ENCODE measurements around the gene LASP1NB.
"Not testable (repeated sequence)": the region's sequence is repeated elsewhere in the genome, so short reads cannot be mapped to it uniquely, and the experiment has no call there.

The LASP1NB gene

DNA sequence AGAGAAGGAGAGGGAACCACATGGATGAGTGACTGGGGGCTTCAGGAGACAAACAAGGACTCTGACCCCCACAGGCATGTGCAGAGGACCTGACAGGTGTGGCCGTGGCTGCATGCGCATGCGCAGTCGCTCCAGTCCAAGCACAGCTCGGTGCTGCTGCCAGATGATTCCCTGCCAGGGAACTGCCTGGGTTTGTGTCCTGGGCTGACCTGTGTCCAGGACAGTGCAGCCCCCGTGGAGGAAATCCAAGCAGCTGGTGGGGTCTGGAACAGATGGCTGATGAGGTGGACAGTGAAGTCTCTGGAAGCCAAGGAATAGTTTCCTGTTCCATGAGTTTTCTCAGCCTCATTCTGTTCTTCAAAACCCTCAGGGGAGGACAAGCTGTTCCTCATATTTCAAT lies 28.2 kb upstream of the LASP1NB start:
- DNase-seq (ENCODE audit: low read depth): no peak

DNA sequence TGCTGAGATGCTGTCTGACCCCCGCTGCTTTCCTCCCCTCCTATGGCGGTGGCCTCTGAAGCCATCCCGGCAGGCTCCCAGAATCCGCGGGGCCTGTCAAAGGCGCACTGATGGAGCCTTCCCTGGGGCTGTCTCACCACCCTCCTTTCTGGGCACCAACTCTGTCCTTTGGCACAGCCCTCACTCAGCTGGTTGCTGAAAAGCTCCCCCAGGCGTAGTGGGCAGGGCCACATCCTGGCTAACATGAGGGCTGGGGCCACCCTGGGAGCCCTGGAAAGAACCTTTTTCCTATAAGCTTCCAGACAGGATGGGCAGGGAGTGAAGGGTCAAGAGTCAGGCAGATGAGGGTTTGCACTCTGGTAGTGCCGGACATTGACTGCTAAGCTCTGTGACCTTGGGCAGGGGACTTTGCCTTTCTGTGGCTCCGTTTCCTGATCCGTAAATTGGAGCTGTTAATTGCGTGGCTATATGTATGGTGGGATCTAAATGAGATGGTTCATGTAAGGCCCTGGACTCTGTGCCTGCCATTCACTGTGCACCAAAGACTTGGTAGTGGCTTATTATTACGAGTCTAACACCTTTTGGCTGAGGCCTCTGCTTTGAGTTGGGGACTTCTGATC lies 27.6 kb upstream of the LASP1NB start:
- no peak for DNase-seq (ENCODE audit: low read depth)

DNA sequence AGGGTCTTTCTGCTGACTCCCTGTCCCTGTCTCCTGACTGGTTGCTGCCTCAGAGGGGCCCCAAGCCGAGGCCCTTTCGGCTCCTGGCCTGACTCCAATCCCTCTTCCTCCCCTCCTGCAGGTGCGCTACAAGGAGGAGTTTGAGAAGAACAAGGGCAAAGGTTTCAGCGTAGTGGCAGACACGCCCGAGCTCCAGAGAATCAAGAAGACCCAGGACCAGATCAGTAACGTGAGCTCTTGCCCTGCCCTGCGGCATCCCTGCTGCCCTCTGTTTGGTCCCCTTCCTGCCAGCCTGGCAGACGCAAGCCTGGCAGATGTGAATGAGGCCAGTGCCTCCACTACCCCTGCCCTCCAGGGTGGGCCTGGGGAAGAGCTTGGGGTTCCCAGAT lies 27.1 kb upstream of the LASP1NB start:
- DNase-seq (ENCODE audit: low read depth): no peak

DNA sequence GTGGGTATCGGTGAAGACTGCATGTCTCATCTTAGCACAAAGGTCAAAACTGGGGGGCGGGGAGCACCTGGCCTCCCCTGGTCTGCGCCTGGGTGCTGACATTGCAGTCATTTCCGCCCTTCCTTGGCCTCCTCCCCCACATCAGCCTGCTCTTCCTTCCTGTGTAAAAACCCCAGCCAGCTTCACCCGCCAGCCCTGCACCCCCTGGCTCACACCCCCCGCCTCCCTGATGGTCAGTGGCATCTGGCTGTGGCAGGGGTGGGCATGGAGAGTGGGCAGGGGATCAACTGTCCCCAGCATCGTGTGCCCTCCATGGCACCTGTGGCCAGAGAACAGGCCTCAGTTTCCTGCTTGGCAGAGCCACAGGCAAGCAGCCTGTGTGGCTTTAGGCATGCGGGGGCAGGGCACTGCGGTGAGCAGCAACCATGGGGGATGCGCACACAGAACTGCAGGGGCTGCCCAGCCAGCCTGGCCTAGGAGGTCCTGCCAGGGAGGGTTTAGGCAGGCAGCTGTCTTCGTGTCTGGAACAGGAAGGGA lies 26.5 kb upstream of the LASP1NB start:
- peak; percentile 26 for DNase-seq (ENCODE audit: low read depth)

DNA sequence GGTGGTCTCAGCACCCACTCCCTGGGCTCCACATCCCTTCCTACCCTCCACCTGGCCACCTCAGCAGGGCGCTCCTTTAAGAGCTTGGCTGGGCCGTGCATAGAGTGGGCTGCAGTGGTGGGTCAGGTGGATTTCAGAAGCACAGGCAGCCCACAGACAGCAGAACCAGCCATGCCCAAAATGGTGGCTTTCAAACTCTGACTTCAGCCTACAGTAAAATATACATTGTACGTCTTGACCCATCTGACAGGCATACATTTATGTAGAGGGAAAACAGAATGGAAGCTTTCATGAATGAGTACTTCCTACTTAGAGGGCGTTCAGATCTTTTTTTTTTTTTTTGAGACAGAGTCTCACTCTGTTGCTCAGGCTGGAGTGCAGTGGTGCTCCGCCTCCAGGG lies 26.0 kb upstream of the LASP1NB start:
- DNase-seq (ENCODE audit: low read depth): no peak

DNA sequence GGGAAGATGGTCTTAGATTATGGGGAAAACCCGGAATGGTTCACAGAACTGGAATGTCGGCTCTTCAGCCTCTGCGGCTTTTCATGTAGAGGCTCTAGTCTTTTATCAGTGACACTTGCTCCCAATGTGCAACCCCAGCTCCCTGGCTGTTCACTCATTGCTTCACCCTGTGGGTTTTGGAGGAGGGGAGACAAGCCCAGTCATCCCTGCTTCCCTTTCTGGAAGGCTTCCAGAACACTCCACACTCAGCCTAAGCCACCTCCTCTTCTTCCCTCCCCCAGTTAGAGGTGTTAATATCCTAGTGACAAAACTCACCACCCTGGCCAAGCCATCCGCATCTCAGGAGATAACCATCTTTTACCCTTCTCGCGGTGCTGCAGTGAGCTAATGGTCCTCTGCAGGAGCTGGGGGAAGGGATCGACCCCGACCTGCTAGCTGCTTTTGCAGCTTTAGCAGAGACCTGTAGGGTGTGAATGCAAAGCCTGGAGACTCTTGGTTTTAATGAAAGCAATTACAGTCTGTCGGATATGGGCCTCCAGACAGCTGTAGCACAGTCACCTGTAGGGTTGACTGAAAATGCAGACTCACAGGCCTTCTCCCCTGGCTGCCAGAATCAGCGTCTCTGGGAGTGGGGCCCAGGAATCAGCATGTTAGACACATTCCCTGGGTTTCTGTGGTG lies 24.3 kb upstream of the LASP1NB start:
- DNase-seq (ENCODE audit: low read depth): peak; percentile 96

DNA sequence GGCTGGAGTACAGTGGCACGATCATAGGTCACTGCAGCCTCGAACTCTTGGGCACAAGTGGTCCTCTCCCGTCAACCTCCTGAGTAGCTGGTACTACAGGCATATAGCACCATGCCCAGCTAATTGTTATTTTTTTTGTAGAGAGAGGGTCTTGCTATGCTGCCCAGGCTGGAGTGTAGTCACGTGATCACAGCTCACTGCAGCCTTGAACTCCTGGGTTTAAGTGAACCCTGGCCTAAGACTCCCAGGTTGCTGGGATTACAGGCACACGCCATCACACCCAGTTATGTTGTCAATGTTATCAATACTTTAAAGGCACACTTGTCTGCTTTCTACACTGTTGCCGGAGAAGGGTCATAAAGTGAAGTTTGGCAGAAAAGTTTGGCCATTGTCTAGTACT lies 22.0 kb upstream of the LASP1NB start:
- no peak for DNase-seq (ENCODE audit: low read depth)

DNA sequence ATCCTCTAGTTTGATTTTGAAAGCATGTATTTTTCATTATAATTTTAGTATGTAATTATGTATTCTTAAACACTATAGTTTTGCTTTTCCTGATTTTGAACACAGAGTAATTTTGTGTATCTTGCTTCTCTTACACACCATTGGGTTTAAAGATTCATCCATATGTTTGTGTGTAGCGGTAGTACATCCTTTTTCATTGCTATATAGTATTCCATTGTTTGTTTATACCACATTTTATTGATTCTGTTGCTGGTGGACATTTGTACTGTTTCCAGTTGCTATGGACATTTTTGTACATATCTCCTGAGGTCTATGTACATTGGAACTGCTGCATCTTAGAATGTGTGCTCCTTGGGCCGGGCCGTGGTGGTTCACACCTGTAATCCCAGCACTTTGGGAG lies 20.5 kb upstream of the LASP1NB start:
- DNase-seq (ENCODE audit: low read depth): no peak

DNA sequence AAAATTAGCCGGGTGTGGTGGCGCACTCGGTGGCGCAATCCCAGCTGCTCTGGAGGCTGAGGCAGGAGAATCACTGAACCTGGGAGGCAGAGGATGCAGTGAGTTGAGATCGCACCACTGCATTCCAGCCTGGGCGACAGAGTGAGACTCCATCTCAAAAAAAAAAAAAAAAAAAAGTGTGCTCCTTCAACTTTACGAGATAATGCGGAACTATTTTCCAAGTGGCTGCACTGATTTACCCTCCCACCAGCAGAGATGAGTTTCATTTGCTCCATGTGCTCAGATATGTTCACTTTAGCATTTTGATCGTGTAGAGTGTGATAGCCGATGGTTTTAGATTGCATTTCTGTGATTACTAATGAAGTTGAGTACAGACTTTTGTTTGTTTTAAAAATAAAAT lies 20.0 kb upstream of the LASP1NB start:
- no peak for DNase-seq (ENCODE audit: low read depth)

DNA sequence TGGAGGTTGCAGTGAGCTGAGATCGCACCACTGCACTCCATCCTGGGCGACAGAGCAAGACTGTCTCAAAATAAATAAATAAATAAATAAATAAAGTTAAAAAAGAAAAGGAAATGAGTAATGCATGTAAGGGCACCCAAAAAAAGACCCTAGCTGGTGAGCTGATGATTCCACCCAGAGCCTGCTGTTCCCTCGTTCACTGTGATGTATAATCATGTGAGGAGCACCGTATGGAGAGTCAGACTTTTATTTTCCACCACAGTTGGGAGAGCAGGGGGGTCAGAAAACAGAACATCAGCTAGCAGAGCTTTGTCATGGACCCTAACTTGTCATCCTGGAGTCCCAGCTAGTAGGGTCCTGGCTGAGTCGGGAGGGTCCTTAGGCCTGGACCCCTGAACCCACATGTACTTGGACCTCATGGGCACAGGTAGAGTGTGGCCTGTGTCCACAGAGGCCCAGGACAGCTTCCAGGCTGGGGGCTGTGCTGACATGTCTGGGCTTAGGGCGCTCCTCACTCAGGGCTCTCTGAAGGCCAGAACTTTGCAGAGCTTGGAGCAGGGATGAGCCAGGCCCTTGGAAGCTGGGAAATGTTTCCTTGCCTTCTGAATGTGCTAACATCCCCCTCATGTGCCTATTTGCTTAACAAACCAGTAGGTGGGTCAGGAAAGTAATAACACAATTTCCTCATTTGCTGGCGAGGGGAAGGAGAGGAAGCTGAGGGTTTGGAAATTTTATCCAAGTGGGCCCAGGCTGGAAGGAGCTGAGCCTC lies 18.8 kb upstream of the LASP1NB start:
- DNase-seq (ENCODE audit: low read depth): no peak

DNA sequence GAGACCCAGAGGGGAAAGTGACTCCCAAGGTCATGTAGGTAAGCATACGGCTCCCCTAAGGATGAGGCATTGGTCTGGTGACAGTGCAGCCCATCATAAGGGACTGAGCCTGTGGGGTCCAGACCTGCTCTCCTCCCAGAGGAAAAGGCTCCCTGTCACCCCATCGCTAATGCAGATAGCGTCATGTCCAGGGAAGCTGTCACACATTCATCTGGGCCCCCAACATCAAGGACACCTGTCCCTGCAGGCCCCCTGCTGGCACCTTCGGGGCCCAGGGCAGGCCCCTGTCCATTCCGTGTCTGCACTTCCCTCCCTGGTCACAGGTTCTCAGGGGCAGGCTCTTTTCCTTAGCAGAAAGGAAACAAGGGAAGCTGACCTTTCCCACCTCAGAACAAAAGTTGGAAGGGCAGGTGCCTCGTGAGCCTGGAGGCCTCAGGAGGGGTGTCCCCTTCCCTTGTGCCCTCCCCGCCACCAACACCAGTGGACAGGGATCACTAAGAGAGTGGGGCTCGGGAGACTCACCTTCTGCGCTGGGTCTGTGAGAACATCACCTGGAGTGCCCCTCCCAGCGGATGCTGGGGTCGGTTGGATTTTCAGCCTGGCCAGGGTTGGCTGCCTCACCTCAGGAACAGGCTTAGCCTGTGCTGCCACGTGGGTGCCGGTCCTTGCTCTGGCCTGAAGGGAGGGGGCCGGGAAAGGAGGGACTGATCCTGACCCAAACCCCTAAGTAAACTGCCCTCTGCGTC lies 17.3 kb upstream of the LASP1NB start:
- no peak for DNase-seq (ENCODE audit: low read depth)

DNA sequence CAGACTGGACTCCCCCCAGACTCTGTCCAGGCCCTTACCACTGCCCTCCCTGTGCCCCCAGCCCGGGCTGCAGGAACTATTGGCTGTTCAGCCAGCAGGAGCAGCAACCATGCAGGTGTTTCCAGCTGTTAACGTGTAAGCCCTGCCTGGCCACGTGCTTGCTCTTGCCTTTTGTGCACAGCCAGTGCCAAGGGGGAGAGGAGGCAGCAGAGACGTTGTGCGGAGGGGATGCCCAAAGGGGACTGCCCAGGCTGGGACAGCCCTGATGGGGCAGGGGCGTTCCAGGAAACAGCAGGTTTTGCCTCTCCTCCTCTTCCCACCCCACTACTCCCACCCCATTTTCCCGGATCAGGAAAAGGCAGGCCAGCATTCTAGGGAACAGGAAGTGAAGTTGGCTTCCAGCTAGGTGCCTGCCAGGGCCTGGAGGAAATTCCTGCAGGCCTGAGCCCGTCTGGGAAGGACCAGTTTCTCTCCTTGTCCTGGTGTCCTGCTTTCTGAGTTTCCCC lies 16.7 kb upstream of the LASP1NB start:
- DNase-seq (ENCODE audit: low read depth): no peak

DNA sequence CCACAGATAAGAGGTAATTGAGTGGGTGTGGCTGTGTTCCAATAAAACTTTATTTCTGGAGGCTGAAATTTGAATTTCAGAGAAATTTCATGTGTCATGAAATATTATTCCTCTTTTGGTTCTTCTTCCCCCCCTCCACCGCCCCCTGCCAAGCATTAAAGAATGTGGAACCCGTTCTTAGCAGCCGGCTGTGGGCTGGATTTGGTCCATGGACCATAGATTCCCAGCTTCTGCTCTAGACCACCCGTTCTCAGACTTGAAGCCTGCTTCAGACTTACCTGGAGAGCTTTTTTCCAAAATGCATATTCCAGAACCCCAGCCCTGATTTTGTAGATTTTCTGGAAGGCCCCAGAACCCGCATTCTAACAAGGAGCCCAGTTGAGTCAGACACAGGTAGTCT lies 15.1 kb upstream of the LASP1NB start:
- no peak for DNase-seq (ENCODE audit: low read depth)

DNA sequence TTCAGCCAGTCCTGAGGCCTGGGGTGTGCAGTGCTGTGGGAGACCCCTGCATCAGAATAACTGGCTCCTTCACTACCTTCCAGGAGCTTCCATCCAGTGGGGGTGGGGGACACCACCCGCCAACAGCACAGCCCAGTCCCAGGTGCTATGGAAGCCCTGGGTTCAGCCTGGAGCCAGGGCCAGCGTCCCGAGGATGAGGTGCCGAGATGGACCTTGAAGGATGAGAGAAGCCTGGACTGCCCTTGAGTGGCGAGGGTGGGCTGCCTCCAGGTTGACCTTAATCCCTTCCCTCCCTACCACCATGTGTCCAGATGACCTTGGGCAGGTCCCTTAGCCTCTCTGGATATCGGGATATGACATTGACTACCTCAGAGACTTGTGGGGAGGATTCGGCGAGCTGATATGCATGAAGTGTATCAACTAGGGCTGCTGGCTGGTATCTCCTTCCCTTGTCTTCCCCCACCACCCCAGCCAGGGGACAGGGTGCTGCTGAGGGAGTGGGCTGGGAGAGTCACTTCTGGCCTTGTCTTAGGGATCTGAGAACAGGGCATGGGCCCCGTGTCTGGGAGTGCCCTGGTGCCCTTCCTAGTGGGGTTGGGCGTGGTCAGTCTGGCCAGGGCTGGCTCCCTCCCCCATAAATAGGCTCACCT lies 14.2 kb upstream of the LASP1NB start:
- no peak for DNase-seq (ENCODE audit: low read depth)

DNA sequence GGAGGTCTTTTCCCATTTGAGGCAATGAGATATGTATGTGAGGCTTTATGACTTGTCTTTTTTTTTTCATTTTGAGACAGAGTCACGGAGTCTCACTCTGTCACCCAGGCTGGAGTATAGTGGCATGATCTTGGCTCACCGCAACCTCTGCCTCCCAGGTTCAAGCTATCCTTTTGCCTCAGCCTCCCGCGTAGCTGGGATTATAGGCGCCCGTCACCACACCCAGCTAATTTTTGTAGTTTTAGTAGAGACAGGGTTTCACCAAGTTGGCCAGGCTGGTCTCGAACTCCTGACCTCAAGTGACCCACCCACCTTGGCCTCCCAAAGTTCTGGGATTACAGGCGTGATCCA lies 13.7 kb upstream of the LASP1NB start:
- not testable (repeated sequence) for DNase-seq (ENCODE audit: low read depth)

DNA sequence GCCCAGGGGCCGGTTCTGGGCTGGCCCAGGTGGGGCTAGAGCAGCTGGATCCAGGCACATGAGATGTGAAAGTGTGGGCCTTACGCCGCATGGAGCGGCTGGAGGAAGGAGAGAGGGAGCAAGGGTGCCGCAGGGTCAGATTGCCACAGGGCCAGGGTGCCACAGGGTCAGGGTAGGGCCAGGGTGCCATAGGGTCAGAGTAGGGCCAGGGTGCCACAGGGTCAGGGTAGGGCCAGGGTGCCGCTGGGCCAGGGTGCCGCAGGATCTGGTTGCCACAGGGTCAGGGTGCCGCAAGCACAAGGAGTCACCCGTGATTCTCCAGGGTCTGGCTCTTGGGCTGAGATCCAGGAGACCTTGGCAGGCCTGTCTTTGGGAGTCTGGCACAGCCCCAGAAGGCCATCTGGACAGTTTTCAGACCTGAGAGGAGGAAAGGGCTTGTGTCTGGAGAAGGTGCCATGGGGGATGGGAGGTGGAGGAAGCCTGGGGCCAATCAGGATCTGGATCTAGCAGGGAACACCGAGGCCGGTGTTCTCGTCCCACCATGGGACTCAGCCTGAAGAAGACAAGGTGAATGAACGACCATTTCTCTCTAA lies 13.1 kb upstream of the LASP1NB start:
- no peak for DNase-seq (ENCODE audit: low read depth)

DNA sequence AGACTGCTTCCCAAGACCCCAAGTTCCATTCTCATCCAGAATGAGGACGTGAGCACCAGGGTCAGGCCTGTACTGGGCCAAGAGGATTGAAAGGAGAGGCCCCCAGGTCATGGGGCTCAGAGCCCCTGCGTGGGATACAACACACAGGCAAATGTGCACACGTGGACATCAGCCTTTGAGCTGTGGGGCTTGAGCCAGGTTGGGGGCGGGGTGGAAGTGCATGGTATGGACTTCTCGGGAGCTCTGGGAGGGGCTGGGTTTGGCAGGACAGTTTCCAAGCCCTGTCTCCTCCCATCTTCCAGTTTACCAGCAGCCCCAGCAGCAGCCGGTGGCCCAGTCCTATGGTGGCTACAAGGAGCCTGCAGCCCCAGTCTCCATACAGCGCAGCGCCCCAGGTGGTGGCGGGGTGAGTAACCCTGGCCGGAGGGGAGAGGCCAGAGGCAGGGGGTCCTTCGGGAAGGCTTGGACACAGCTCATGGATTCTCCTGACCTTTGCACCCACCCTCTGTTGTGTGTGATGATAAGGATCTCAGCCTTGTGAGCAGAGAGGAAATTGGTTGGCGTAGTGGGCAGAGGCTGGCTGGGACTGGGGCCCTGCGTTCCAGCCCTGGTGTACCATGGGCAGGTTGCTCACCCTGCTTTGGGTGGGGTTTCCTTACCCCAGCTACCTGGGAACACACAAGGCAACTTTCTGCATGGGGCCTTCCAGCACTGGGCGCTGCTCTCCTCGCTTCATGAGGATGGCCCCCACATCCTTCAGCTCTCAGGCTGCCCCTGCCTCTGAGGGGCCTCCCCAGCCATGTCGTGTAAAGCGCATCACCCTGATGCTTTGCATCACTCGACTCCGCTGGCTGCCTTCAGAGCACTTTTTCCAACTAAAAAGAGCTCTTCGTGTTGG lies 10.4 kb upstream of the LASP1NB start:
- no peak for DNase-seq (ENCODE audit: low read depth)

DNA sequence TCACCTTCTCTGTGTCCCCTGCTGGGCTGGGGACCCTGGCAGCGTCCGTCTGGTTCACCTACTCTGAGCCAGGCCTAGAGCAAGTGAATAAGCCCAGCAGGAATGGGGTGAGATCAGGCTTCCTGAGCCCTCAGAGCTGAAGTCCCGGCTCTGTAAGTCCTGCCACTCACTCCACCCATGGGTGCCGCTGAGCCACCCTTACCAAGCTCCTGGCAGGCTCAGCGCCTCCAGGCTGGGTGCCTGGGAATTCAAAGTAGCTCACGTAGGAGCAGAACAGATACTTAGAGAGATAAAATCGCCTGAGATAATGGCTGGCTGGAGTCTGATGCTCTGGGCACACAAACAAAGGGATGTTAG lies 9.8 kb upstream of the LASP1NB start:
- DNase-seq (ENCODE audit: low read depth): no peak

DNA sequence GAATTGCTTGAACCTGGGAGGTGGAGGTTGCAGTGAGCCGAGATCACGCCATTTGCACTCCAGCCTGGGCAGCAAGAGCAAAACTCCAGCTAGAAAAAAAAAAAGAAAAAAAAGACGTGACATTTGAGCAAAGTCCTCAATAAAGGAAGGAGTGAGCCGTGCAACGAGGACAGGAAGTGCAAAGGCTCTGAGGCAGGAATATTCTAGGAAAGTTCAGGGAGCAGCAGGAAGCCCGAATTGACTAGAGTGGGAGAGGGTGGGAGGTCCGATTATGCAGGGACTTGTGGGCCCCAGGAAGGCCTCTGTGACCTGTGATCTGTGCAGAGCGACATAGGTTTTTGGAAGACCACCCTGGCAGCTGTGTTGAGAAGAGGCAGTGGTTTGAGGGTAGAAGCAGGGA lies 8.6 kb upstream of the LASP1NB start:
- DNase-seq (ENCODE audit: low read depth): no peak

DNA sequence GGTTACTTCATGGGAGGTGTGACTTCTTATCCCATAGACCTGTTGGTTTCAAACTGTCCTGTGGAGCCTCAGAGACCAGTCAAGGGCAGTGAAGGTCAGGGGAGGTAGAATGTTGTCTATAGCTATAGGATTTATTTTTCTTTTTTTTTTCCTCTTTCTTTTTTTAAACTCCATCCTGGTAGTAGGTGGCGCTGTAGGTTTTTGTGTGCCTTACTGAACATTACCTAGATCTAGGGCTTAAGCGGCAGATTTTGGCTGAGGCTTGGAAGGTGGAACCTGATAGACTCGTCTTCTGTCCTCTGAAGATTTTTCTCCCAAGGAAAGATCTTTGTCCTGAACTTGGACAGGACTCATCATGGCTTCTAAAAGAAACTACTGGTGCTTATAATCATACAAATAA lies 8.2 kb upstream of the LASP1NB start:
- DNase-seq (ENCODE audit: low read depth): no peak

All from renal cortical epithelial cell (primary cell).